GM21737 (cell line): ENCODE data around the gene CIAO2A.
"Not testable (repeated sequence)": the region's sequence is repeated elsewhere in the genome, so short reads cannot be mapped to it uniquely, and the experiment has no call there.

Experiments used
- ATAC-seq: cut with Tn5 transposase; IDR thresholded peaks from one replicate; pipeline ENCODE4 v1.9.1; 2021; ENCODE audit warnings: mild to moderate bottlenecking, moderate library complexity; ENCODE audit not compliant: unreplicated experiment

CIAO2A gene

DNA sequence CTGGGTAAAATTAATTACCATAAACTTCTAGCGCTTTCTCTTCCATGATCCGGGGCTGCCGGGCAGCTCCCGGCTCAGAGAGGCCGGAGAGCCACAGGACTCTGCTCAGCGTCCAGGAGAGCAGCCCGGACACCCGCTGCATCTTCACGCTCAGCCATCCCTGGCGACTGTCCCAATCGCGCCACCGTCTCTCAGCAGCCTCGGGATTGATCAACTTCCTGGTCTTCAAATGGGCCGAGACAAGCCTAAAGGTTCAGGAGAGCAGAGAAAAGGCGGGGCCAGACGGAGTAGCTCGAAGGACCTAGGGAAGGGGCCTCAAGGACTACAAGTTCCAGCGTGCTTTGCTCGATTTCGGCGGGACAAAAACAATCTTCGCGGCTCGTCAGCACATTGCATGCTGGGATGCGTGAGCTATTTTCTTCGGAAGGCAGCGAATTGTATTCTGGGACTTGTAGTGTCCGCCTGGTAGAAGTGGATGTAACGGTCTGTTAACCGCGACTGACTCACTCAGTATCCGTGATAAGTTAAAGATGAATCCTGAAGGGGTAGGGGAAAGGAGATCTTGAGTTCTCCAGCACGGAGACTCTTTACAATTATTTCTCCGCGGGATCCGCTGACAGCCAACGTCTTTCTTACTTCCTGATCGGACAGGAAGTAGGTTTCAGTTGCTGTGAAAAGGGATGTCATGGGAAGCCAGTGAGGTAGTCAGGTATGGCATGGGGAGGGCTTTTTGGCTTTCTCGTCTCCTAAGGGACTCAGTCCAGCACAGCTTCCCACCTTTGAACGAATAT, at the start of gene CIAO2A:
Gene CIAO2A (minus strand): TSS at position 212 of the 791 bp plus-strand sequence. CDS start 70 bp downstream, at position 142.
- peak; percentile 60 for ATAC-seq

DNA sequence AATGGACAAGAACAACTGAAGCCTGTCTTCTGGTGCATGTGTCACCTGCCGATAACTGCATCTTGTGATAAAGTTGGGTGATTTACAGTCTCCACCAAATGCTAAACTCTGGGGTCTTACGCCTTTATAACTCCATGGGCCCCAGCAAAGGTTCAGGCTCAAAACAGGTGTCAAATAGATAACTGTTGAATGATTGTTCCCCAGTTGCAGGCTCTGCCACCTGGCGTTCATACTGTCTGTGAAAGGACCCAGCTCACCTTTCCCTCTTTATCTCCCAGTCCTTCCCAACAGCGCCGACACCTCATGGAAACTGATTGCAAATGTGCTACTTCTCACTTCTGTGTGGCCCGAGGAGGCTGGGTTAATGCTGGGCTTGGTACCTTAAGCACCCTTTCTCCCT, 49.6 kb upstream of the CIAO2A start:
- ATAC-seq: no peak

DNA sequence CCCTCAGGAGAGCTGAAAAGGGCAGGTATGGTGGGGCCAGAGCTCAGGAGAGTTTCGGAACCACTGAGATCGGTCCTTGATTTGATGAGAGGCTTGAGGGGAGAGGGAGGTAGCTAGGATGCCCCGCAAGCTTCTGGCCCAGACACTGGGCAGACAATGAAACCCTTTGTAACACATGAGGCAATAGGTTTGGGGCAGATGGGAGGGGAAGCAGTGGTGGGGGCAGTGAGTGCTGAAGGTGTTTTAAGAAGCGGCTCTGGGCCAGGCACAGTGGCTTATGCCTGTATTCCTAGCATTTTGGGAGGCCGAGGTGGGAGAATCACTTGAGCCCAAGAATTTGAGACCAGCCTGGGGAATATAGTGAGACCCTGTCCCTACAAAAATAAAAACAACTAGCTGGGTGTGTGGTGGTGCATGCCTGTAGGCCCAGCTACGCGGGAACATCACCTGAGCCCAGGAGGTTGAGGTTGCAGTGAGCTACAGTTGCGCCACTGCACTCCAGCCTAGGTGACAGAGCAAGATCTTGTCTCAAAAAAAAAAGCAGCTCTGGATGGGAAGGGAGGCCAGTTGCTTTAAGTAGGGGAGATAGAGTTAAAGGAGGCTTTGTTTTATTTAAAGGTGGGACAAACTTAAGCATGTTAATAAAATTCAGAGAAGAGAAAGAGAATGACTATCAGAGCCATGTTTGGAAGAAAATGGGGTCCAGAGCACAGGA, 48.3 kb upstream of the CIAO2A start:
- ATAC-seq: no peak

GRCh38 chr15:64138331-64138941, 44.8 kb upstream of the CIAO2A start:
- no peak for ATAC-seq

GRCh38 chr15:64137226-64137833, 43.7 kb upstream of the CIAO2A start:
- ATAC-seq: no peak

DNA sequence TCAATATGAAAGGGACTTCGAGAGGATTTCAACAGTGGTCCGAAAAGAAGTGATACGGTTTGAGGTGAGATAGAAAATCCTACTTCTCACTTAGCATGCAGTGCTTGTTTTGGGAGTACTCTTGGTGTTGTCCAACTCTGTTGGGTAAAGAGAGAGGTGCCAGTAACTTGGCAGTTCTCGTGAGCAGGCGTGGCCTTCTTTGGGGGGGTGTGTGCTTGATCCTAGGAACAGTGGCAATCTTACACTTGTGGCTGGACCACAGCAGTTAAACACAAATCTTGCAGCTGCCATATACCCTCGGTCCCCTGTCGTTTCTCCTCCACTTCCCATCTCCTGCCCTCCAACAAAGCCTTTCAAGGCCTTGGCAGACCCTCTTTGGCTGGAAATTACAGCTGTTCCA, 42.7 kb upstream of the CIAO2A start:
- ATAC-seq: no peak

DNA sequence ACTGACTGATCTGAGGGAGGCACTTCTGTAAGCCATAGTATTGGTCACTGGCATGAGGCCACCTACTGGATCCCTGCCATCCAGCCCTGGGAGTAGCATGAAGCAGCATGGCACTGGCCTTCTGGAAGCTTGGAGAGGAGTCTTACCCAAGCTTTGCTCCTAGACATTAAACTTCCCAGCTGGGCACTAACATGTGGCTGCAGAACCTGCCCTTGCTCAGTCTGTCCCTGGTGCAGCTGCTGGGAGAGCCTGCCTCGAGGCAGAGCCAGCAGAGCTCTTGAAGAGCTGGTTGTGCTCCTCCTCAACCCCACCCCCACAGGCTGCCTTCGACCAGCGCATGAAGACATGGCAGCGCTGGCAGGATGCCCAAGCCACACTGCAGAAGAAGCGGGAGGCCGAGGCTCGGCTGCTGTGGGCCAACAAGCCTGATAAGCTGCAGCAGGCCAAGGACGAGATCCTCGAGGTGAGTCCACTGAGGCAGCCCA, 40.7 kb upstream of the CIAO2A start:
- no peak for ATAC-seq

DNA sequence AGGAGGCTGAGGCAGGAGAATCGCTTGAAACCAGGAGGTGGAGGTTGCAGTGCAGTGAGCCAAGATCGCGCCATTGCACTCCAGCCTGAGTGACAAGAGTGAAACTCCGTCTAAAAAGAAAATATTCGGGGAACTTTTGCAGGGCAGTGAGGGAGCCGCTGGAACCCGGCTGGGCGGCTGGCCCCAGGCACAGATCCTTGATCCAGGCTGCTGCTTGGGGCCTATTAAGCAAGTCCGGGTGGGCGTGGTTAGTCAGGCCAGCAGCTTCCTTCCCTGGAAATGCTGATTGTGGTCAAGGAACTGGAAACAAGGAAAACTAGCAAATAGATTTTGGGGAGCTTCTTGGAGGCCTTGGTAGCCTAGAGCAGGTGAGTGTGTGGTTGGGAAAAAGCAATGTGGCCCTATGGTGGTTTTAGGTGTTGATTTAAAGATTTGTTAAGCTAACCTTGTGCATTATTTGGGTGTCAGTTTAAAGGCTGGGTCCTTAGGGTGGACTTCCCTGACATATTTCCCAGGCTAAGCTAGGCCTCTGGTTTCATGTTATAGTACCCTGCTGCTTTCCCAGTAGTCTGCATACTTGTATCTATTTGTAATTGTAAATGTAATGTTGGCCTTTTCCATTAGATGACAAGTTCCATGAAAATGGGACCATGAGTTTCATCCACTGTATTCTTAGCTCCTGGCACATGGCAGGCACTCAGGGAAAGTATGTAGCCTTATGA, 40.1 kb upstream of the CIAO2A start:
- no peak for ATAC-seq

DNA sequence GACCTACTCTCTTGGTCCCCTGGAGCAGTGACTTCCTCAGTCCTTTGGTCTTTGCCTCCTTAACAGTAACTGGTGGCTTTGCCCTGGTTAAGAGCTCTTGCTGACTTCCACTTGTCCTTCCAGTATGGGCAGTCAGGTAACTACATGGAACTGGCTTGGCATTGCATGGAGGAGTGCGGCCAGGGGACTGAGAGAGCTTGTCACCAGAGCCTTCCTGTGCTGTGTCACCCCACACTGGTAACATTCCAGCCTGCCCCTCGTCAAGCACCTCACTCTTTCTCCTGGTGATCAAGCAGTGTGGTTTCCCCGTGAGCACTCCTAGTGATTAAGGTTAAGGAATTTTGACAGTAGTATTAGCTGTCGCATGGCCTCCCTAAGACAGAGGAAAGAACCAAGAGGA, 38.6 kb upstream of the CIAO2A start:
- ATAC-seq: no peak

GRCh38 chr15:64131547-64131946, 37.9 kb upstream of the CIAO2A start:
- ATAC-seq: no peak

- no peak for ATAC-seq
Measured at GRCh38 chr15:64130159-64130558, 36.5 kb upstream of the CIAO2A start.

DNA sequence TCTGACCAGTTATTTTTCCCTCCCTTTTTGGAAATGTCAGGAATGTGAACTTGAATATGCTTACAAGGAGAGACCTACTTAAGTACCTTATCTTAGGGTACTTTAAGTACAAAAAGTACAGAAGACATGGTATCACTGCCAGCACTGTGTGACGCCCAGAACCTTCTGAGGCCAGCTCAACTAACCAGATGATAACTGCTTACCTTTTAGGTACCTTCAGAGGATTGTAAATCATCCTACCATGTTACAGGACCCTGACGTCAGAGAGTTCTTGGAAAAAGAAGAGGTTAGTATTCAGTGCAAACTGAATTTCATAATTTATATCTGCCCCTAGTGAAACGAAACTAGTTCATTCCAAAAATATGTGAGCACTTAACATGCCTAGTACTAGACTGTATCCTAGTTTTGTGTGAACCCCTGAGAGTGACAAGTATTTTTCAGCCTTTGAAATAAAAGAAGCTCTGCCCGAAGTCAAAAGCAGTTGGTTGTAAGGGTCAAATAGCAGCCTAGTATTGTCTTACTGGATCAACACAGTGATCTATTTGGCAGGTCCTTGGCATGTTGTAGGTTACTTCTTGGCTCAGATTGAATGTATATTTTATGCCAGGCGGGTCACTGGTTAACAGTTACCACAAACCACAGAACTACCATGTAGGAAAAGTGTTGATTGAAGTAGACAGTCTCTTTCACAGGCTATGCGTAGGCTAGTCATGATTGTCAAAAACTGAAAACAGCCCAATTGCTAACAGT, 34.1 kb upstream of the CIAO2A start:
- no peak for ATAC-seq

GRCh38 chr15:64125978-64126377, 32.3 kb upstream of the CIAO2A start:
- no peak for ATAC-seq

GRCh38 chr15:64122936-64123351, 29.3 kb upstream of the CIAO2A start:
- no peak for ATAC-seq

- ATAC-seq: no peak
Measured at GRCh38 chr15:64122444-64122843, 28.8 kb upstream of the CIAO2A start.

DNA sequence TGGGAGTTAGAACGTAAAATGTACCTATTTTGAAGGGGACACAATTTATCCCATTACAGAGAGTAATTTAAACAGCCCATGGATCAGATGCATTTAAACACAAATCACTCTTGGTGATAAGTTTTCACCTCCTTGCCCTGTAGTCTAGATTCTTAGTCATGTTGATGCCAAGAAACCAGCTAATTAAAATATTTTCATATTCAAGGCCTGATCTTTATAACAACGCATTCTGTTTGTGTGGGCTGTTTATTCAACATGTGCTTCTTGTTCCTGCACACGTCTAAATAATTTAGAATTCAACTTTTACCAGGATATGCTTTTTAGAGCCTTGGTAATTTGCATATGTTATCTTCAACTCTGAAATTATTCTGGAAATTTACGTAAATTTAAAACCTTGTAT, 28.0 kb upstream of the CIAO2A start:
- ATAC-seq: no peak

GRCh38 chr15:64120322-64120721, 26.7 kb upstream of the CIAO2A start:
- not testable (repeated sequence) for ATAC-seq

DNA sequence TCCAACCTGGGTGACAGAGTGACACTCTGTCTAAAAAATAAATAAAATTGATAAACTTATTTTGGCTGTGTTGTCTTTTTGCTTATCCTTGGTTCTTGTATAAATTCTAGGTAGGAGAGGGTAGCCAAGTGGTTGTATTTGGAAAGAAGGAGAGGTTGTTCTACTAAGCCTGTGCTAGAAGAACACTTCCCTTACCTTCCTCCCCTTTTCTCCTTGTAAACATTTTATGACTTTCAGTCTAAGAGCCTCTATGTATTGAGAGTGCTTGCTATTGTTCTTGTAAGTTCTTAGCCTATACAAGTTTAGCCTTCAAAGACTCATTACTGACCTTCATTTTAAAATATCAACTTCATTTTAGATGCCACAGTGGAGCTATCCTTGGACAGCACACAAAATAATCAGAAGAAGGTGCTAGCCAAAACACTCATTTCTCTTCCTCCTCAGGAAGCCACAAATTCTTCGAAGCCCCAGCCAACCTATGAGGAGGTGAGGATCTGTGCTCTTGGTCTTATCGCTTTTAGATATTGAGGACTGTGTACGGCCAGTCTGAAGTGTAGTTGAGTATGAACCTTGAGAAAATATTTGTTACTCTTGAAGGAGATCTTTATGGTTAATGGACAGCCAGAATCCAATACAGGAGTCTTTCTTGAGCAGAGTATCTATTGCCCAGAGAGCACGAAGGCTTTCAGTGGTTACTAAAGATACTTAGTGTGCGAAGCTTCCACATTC, 24.3 kb upstream of the CIAO2A start:
- ATAC-seq: no peak

DNA sequence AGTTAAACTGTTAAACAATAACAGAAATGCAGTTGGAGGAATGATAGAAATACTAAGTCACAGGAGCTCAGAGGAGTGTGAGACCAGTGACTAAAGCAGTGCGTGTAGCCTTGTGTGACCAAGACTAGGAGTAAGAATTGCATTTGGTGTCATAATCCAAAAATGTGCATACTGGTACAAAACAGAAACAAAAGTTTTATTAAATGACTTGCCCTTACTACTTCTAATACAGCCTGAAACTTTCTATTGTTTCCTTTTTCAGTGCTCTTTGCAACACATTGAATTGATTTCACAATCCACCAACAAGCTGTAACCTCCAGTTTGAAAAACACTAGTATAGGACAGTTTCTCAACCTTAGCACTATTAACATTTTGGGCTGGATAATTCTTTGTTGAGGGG, 19.3 kb upstream of the CIAO2A start:
- ATAC-seq: no peak
